Dendritic cell treated with granulocyte-macrophage colony-stimulating factor and Interleukin-4, amounts not matched to agents 40 ng/mL and 50 ng/mL, for 4 days (primary cell): Measurements from ENCODE around the gene PCDHA12.
"Not testable (repeated sequence)": the region's sequence is repeated elsewhere in the genome, so short reads cannot be mapped to it uniquely, and the experiment has no call there.

Experiments
- H3K27ac Mint-ChIP-seq: one replicate; pipeline ENCODE4 v1.8.0; 2022; ENCODE audit warnings: mild to moderate bottlenecking, mixed read lengths
- H3K27me3 Mint-ChIP-seq: one replicate; pipeline ENCODE4 v1.8.0; 2022; ENCODE audit warnings: mild to moderate bottlenecking, mixed read lengths
- H3K36me3 Mint-ChIP-seq: one replicate; pipeline ENCODE4 v1.8.0; 2022; ENCODE audit warnings: low read depth, mixed read lengths
- H3K4me1 Mint-ChIP-seq: one replicate; pipeline ENCODE4 v1.8.0; 2022; ENCODE audit warnings: low read depth, mixed read lengths
- H3K4me3 Mint-ChIP-seq: one replicate; pipeline ENCODE4 v1.8.0; 2022; ENCODE audit warnings: mild to moderate bottlenecking, moderate library complexity, mixed read lengths
- H3K9me3 Mint-ChIP-seq: one replicate; pipeline ENCODE4 v1.8.0; 2022; ENCODE audit warnings: mixed read lengths
- intact Hi-C: fragments of 100-400 bp; cut with micrococcal nuclease; formaldehyde crosslinking; loops from one replicate; pipeline ENCODE4 v1.15.0; 2022

Gene PCDHA12, protein sequence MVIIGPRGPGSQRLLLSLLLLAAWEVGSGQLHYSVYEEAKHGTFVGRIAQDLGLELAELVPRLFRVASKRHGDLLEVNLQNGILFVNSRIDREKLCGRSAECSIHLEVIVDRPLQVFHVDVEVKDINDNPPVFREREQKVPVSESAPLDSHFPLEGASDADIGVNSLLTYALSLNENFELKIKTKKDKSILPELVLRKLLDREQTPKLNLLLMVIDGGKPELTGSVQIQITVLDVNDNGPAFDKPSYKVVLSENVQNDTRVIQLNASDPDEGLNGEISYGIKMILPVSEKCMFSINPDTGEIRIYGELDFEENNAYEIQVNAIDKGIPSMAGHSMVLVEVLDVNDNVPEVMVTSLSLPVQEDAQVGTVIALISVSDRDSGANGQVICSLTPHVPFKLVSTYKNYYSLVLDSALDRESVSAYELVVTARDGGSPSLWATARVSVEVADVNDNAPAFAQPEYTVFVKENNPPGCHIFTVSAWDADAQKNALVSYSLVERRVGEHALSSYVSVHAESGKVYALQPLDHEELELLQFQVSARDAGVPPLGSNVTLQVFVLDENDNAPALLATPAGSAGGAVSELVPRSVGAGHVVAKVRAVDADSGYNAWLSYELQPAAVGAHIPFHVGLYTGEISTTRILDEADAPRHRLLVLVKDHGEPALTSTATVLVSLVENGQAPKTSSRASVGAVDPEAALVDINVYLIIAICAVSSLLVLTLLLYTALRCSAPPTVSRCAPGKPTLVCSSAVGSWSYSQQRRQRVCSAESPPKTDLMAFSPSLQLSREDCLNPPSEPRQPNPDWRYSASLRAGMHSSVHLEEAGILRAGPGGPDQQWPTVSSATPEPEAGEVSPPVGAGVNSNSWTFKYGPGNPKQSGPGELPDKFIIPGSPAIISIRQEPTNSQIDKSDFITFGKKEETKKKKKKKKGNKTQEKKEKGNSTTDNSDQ

DNA sequence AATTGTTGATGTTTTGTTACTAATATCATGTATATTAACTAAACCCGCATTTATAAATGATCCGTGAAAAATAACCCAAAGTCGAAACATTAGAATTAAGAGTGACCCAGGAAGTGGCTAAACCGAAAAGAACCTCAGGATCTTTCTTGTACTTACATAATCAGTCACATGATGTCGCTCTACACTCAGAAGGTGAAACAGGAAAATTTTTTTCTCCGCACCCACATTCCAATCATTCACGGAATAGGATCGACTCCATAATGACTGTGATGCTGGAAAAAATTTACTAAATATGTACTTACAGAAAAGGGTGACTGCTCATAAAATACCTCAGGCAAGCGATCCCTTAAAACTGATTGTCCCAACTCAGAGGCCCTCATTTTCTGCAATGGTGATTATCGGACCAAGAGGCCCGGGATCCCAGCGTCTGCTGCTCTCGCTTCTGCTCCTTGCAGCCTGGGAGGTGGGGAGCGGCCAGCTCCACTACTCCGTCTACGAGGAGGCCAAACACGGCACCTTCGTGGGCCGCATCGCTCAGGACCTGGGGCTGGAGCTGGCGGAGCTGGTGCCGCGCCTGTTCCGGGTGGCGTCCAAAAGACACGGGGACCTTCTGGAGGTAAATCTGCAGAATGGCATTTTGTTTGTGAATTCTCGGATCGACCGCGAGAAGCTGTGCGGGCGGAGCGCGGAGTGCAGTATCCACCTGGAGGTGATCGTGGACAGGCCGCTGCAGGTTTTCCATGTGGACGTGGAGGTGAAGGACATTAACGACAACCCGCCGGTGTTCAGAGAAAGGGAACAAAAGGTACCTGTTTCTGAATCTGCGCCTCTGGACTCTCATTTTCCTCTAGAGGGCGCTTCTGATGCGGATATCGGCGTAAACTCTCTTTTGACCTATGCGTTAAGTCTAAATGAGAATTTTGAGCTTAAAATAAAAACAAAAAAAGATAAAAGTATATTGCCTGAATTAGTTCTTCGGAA lies at the start of gene PCDHA12:
Gene PCDHA12, plus strand, starts transcription at position 224 of the 981 bp plus-strand sequence. Its CDS starts 165 bp downstream, at position 389.
- H3K27ac Mint-ChIP-seq, result no peak within 1 kb of the TSS
- H3K4me3 Mint-ChIP-seq, result no peak within 1 kb of the TSS
- H3K36me3 Mint-ChIP-seq, result no peaks in the 10 kb centered on the region
- no peaks in the 10 kb centered on the region for H3K4me1 Mint-ChIP-seq
- peaks cover 57% of the 10 kb centered on the region for H3K9me3 Mint-ChIP-seq
- H3K27me3 Mint-ChIP-seq, result peaks cover 26% of the 10 kb centered on the region
- intact Hi-C loops, result no loop called here

DNA sequence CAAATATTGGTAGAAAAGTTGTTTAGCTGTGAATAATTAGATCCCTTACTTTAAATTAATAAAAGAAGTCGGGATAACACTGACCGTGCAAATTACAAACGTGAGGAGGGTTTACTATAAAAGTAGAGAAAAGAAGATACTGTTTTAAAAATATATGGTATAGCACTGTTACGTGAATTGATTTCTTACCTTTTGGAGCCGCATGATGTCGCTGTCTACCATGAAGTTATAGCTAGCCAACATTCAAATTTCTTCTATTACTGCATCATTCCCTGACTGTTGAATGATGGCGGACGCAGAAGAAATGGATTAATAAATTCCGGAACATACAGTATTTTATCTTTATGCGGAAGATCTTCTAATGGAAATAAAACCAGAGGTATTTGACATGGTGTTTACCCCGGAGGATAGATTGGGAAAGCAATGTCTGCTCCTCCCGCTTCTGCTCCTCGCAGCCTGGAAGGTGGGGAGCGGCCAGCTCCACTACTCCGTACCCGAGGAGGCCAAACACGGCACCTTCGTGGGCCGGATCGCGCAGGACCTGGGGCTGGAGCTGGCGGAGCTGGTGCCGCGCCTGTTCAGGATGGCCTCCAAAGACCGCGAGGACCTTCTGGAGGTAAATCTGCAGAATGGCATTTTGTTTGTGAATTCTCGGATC lies 47.3 kb upstream of the PCDHA12 start, which contains the start of gene PCDHA6:
Gene PCDHA6, plus strand, starts transcription at position 257 of the 658 bp plus-strand sequence. Its CDS starts 132 bp downstream, at position 389.
- Mint-ChIP-seq H3K4me3 (no peak within 1 kb of the TSS), H3K27me3 (peaks cover 30% of the 10 kb centered on the region), H3K9me3 (peaks cover 65% of the 10 kb centered on the region), H3K4me1 (no peaks in the 10 kb centered on the region), H3K27ac (no peak within 1 kb of the TSS), H3K36me3 (no peaks in the 10 kb centered on the region)
- intact Hi-C loops, result no loop called here

DNA sequence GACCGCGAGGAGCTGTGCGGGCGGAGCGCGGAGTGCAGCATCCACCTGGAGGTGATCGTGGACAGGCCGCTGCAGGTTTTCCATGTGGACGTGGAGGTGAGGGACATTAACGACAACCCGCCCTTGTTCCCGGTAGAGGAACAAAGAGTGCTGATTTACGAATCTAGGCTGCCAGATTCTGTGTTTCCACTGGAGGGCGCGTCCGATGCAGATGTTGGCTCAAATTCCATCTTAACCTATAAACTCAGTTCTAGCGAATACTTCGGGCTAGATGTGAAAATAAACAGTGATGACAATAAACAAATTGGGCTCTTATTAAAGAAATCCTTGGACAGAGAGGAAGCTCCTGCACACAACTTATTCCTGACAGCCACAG lies 46.8 kb upstream of the PCDHA12 start:
- peaks cover 65% of the 10 kb centered on the region for H3K9me3 Mint-ChIP-seq
- intact Hi-C loops, result no loop called here
- H3K36me3 Mint-ChIP-seq, result no peaks in the 10 kb centered on the region
- H3K4me1 Mint-ChIP-seq, result no peaks in the 10 kb centered on the region
- H3K4me3 Mint-ChIP-seq, result no peak overlapping the region
- H3K27ac Mint-ChIP-seq, result no peak overlapping the region
- H3K27me3 Mint-ChIP-seq, result peaks cover 32% of the 10 kb centered on the region

DNA sequence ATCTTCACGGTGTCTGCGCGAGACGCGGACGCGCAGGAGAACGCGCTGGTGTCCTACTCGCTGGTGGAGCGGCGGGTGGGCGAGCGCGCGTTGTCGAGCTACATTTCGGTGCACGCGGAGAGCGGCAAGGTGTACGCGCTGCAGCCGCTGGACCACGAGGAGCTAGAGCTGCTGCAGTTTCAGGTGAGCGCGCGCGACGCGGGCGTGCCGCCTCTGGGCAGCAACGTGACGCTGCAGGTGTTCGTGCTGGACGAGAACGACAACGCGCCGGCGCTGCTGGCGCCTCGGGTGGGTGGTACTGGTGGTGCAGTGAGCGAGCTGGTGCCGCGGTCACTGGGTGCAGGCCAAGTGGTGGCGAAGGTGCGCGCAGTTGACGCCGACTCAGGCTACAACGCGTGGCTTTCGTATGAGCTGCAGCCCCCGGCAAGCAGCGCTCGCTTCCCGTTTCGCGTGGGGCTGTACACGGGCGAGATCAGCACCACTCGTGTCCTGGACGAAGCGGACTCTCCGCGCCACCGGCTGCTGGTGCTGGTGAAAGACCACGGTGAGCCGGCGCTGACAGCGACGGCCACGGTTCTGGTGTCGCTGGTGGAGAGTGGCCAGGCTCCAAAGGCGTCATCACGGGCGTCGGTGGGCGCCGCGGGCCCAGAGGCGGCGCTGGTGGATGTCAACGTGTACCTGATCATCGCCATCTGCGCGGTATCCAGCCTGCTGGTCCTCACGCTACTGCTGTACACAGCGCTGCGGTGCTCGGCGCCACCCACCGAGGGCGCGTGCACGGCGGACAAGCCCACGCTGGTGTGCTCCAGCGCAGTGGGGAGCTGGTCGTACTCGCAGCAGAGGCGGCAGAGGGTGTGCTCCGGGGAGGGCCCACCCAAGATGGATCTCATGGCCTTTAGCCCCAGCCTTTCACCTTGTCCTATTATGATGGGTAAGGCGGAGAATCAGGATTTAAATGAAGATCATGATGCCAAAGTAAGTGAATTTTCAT lies 45.3 kb upstream of the PCDHA12 start:
- intact Hi-C loops, H3K36me3 Mint-ChIP-seq, H3K4me1 Mint-ChIP-seq, H3K4me3 Mint-ChIP-seq, H3K27ac Mint-ChIP-seq: not testable (repeated sequence)
- Mint-ChIP-seq H3K27me3 (peaks cover 38% of the 10 kb centered on the region), H3K9me3 (peaks cover 68% of the 10 kb centered on the region)

DNA sequence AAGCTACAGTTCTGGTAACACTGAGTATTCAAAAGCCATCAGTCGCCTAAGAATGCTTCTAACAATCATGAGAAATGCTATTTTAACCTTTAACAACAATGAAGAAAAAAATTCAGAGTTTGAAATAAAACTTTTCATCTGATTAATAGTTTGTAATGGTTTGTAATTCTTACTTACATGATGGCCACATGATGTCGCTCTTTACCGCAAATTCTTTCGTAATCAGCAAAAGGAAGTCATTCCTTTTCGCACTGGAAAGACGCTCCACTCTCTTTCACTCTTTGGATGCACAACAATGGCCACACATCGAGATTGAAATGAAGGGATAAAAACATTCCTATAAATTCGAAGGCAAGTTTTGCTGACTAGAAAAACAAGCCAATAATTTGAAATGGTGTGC lies 41.1 kb upstream of the PCDHA12 start, which contains the start of gene PCDHA7:
Gene PCDHA7, plus strand, starts transcription at position 277 of the 400 bp plus-strand sequence. Its CDS starts 115 bp downstream, at position 392.
- Mint-ChIP-seq H3K27me3 (peaks cover 26% of the 10 kb centered on the region), H3K36me3 (no peaks in the 10 kb centered on the region), H3K27ac (no peak within 1 kb of the TSS), H3K4me3 (no peak within 1 kb of the TSS), H3K9me3 (peaks cover 53% of the 10 kb centered on the region), H3K4me1 (no peaks in the 10 kb centered on the region)
- intact Hi-C loops, result no loop called here

DNA sequence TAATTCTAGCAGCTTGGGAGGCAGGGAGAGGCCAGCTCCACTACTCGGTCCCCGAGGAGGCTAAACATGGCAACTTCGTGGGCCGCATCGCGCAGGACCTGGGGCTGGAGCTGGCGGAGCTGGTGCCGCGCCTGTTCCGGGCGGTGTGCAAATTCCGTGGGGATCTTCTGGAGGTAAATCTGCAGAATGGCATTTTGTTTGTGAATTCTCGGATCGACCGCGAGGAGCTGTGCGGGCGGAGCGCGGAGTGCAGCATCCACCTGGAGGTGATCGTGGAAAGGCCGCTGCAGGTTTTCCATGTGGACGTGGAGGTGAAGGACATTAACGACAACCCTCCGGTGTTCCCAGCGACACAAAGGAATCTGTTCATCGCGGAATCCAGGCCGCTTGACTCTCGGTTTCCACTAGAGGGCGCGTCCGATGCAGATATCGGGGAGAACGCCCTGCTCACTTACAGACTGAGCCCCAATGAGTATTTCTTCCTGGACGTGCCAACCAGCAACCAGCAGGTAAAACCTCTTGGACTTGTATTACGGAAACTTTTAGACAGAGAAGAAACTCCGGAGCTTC lies 40.6 kb upstream of the PCDHA12 start:
- H3K27ac Mint-ChIP-seq, H3K36me3 Mint-ChIP-seq, H3K4me1 Mint-ChIP-seq, intact Hi-C loops, H3K4me3 Mint-ChIP-seq: not testable (repeated sequence)
- Mint-ChIP-seq H3K27me3 (peaks cover 23% of the 10 kb centered on the region), H3K9me3 (peaks cover 50% of the 10 kb centered on the region)

DNA sequence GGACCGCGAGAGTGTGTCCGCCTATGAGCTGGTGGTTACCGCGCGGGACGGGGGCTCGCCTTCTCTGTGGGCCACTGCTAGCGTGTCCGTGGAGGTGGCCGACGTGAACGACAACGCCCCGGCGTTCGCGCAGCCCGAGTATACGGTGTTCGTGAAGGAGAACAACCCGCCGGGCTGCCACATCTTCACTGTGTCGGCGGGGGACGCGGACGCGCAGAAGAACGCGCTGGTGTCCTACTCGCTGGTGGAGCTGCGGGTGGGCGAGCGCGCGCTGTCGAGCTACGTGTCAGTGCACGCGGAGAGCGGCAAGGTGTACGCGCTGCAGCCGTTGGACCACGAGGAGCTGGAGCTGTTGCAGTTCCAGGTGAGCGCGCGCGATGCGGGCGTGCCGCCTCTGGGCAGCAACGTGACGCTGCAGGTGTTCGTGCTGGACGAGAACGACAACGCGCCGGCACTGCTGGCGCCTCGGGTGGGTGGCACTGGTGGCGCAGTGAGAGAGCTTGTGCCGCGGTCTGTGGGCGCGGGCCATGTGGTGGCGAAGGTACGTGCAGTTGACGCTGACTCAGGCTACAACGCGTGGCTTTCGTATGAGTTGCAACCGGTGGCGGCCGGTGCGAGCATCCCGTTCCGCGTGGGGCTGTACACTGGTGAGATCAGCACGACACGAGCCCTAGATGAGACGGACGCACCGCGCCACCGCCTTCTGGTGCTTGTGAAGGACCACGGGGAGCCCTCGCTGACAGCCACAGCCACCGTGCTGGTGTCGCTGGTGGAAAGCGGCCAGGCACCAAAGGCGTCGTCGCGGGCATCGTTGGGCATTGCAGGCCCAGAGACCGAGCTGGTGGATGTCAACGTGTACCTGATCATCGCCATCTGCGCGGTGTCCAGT lies 39.2 kb upstream of the PCDHA12 start:
- Mint-ChIP-seq H3K27me3 (peaks cover 18% of the 10 kb centered on the region), H3K27ac (no peak overlapping the region), H3K4me1 (no peaks in the 10 kb centered on the region), H3K9me3 (peaks cover 54% of the 10 kb centered on the region), H3K36me3 (no peaks in the 10 kb centered on the region), H3K4me3 (no peak overlapping the region)
- intact Hi-C loops, result no loop called here

DNA sequence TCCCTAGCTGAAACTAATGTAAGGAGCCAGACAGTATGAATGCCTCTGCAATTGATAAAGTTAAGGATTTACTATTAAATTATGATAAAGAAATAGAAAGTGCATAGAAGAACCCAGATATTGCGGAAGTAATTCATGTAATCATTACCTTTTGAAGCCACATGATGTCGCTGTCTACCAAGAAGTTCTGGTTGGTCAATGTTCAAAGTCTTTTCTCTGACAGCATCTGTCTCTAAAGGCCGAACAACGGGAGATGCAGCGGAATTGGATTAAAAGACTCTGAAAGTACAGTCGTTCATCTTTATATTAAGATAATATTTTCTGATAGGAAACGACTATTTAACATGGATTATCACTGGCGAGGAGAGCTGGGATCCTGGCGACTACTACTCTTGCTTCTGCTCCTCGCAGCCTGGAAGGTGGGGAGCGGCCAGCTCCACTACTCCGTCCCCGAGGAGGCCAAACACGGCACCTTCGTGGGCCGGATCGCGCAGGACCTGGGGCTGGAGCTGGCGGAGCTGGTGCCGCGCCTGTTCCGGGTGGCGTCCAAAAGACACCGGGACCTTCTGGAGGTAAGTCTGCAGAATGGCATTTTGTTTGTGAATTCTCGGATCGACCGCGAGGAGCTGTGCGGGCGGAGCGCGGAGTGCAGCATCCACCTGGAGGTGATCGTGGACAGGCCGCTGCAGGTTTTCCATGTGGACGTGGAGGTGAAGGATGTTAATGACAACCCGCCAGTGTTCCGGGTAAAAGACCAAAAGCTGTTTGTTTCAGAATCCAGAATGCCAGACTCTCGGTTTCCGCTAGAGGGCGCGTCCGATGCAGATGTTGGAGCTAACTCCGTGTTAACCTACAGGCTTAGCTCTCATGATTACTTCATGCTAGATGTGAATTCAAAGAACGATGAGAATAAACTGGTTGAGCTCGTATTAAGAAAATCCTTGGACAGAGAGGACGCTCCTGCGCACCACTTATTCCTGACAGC lies 33.8 kb upstream of the PCDHA12 start, which contains the start of gene PCDHA8:
Gene PCDHA8, plus strand, starts transcription at position 210 of the 985 bp plus-strand sequence. Its CDS starts 135 bp downstream, at position 345.
- no peak within 1 kb of the TSS for H3K4me3 Mint-ChIP-seq
- intact Hi-C loops, result no loop called here
- H3K4me1 Mint-ChIP-seq, result no peaks in the 10 kb centered on the region
- H3K27me3 Mint-ChIP-seq, result peaks cover 8% of the 10 kb centered on the region
- peaks cover 39% of the 10 kb centered on the region for H3K9me3 Mint-ChIP-seq
- no peak within 1 kb of the TSS for H3K27ac Mint-ChIP-seq
- no peaks in the 10 kb centered on the region for H3K36me3 Mint-ChIP-seq

DNA sequence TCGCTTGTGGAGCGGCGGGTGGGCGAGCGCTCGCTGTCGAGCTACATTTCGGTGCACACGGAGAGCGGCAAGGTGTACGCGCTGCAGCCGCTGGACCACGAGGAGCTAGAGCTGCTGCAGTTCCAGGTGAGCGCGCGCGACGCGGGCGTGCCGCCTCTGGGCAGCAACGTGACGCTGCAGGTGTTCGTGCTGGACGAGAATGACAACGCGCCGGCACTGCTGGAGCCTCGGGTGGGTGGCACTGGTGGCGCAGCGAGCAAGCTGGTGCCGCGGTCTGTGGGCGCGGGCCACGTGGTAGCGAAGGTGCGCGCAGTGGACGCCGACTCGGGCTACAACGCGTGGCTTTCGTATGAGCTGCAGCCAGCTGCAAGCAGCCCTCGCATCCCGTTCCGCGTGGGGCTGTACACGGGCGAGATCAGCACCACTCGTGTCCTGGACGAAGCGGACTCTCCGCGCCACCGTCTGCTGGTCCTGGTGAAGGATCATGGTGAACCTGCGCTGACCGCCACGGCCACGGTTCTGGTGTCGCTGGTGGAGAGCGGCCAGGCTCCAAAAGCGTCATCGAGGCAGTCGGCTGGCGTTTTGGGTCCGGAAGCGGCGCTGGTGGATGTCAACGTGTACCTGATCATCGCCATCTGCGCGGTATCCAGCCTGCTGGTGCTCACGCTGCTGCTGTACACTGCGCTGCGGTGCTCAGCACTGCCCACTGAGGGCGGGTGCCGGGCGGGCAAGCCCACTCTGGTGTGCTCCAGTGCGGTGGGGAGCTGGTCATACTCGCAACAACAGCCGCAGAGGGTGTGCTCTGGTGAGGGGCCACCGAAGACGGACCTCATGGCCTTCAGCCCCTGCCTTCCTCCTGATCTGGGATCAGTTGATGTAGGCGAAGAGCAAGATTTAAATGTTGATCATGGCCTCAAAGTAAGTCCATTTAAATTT lies 32.0 kb upstream of the PCDHA12 start:
- H3K9me3 Mint-ChIP-seq, result peaks cover 50% of the 10 kb centered on the region
- H3K4me1 Mint-ChIP-seq, result no peaks in the 10 kb centered on the region
- intact Hi-C loops, result no loop called here
- no peaks in the 10 kb centered on the region for H3K36me3 Mint-ChIP-seq
- H3K27ac Mint-ChIP-seq, result no peak overlapping the region
- H3K27me3 Mint-ChIP-seq, result peaks cover 16% of the 10 kb centered on the region
- H3K4me3 Mint-ChIP-seq, result no peak overlapping the region
